Cardiac muscle cell (in vitro differentiated cells and primary cell): ENCODE measurements around the gene RAP1B. TPM values are rescaled to one million over a fixed set of nuclear protein-coding genes. Genes with fewer than 3 reads are reported as not detected.

Experiments used
- DNase-seq, 2 donors: peaks; one replicate each; pipeline versions ENCODE4 v3.0.0 to v3.0.0-alpha.2; 2010 to 2017; ENCODE audit warnings: low read depth in 1 of 2, low spot score in 1 of 2
- H3K27ac ChIP-seq: fragments of 200-600 bp; sonication (generic); 2 replicates; pipeline ENCODE4 v1.5.1; 2016
- H3K27me3 ChIP-seq: fragments of 200-600 bp; sonication (generic); 2 replicates; pipeline ENCODE4 v1.6.0; 2016; ENCODE audit warnings: control low read depth
- H3K36me3 ChIP-seq: fragments of 200-600 bp; sonication (generic); 2 replicates; pipeline ENCODE4 v1.5.1; 2016; ENCODE audit warnings: control low read depth
- H3K4me1 ChIP-seq: fragments of 200-600 bp; sonication (generic); 2 replicates; pipeline ENCODE4 v1.8.1; 2017; ENCODE audit warnings: low read depth, mild to moderate bottlenecking, mixed run types
- H3K4me3 ChIP-seq: fragments of 200-600 bp; sonication (generic); 2 replicates; pipeline ENCODE4 v1.5.1; 2016; ENCODE audit warnings: mild to moderate bottlenecking
- H3K9me3 ChIP-seq: fragments of 200-600 bp; sonication (generic); 2 replicates; pipeline ENCODE4 v1.5.1; 2017; ENCODE audit warnings: low read depth, mild to moderate bottlenecking, control low read depth
- CTCF ChIP-seq: IDR thresholded peaks from 2 replicates; pipeline ENCODE4 v1.5.1; 2012; ENCODE audit warnings: low read depth, mild to moderate bottlenecking, low read length
- polyA plus RNA-seq: library from polyadenylated mRNA; unstranded; fragments of >200 nt; fragmentation: Nextera tagmentation; extraction: Ambion mirVana; gene quantifications from 2 replicates; pipeline ENCODE4 v1.2.1, GENCODE V29; 2016
- total RNA-seq: library from RNA; depleted of rRNA; stranded (reverse); fragments of >200 nt; gene quantifications from 2 replicates; pipeline ENCODE4 v1.2.3, GENCODE V29; 2016

The RAP1B gene
- total and polyA plus RNA-seq, 2 experiments from 2014 or later, result 79.9 to 148 TPM

GRCh38 chr12:68699486-68699885 is 88.8 kb downstream of the RAP1B start:
- no peak for DNase-seq
- no peaks in the 10 kb centered on the region for H3K9me3 ChIP-seq
- H3K36me3 ChIP-seq, result peaks cover 45% of the 10 kb centered on the region
- H3K27ac ChIP-seq, result no peak overlapping the region
- no peak for TF ChIP-seq CTCF
- H3K4me1 ChIP-seq, result peaks cover 8% of the 10 kb centered on the region
- no peaks in the 10 kb centered on the region for H3K27me3 ChIP-seq
- no peak overlapping the region for H3K4me3 ChIP-seq

Other genes starting within 250 kb of the RAP1B start
- 28.1 and 33.4 TPM in 2 replicates for gene NUP107, start 76.1 kb downstream of the RAP1B start, total RNA-seq
- gene NUP107, start 76.1 kb downstream of the RAP1B start, polyA plus RNA-seq, result 53.9 and 69.5 TPM in 2 replicates
- 4.8 and 6.9 TPM in 2 replicates for gene SLC35E3, start 135.3 kb downstream of the RAP1B start, total RNA-seq
- 22.5 and 25.4 TPM in 2 replicates for gene SLC35E3, start 135.3 kb downstream of the RAP1B start, polyA plus RNA-seq
- 58.3 and 70.3 TPM in 2 replicates for gene MDM2, start 197.3 kb downstream of the RAP1B start, total RNA-seq
- 23.7 and 37.3 TPM in 2 replicates for gene MDM2, start 197.3 kb downstream of the RAP1B start, polyA plus RNA-seq